ENCODE data around the gene TYW1. TPM values are rescaled to one million over a fixed set of nuclear protein-coding genes. Genes with fewer than 3 reads are reported as not detected.
"Not testable (repeated sequence)": the region's sequence is repeated elsewhere in the genome, so short reads cannot be mapped to it uniquely, and the experiment has no call there.

TYW1 gene
- total RNA-seq, 1 donor from 2014 or later = 22.4 TPM

DNA sequence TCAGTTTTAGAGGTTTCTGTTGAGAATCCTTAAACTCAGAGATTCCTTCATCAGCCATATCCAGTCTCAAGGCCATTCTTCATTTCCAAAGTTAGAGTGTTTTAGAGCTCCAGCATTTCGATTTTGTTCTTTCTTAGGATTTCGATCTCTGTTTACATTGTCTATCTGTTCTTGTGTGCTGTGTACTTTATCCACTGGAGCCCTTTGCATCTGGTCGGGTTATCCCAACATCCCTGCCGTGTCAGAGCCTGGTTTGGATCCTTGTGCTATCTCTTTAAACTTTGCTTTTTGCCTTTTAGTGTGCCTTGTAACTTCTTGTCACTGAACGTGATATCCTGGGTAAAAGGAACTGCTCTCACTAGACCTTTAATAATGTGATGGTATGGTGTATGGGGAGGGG lies 131.6 kb downstream of the TYW1 start:
- intact Hi-C loops (cut with micrococcal nuclease) = loop anchor here (5.0 kb wide), 1 partner anchor 174 kb away; no protein-coding TSS in a partner anchor

DNA sequence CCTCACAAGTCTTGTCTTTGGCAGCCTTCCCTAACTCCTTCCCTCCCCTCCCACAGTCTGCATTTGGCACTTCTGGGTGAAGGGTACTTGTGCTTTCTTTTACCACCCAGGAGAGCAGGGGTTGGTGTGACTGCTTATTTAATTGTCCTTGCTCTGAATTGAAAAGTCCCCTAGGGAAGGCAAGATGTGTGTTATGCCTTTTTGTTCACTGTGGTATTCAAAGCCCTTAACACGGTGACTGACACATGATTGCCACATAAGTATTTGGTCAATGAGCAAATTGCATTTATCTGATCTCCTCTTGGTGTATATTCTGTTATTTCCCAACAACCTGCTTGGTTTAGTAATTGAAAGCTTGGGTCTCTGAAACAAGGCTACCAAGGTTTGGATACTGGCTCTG lies 134.1 kb downstream of the TYW1 start:
- H3K27ac Mint-ChIP-seq; H3K27me3 Mint-ChIP-seq (ENCODE audit: insufficient read depth); intact Hi-C loops (cut with micrococcal nuclease); H3K4me3 Mint-ChIP-seq; DNase-seq (ENCODE audit: low spot score); H3K36me3 Mint-ChIP-seq (ENCODE audit: low read depth); H3K9me3 Mint-ChIP-seq: not testable (repeated sequence)
- H3K4me1 Mint-ChIP-seq (ENCODE audit: low read depth) = peaks cover 24% of the 10 kb centered on the region

More for the DNA sequence above, 131.6 kb downstream of the TYW1 start:
- H3K27me3 Mint-ChIP-seq (ENCODE audit: insufficient read depth); H3K4me3 Mint-ChIP-seq; H3K36me3 Mint-ChIP-seq (ENCODE audit: low read depth); H3K9me3 Mint-ChIP-seq; DNase-seq (ENCODE audit: low spot score); H3K27ac Mint-ChIP-seq: not testable (repeated sequence)
- peaks cover 20% of the 10 kb centered on the region for H3K4me1 Mint-ChIP-seq (ENCODE audit: low read depth)

DNA sequence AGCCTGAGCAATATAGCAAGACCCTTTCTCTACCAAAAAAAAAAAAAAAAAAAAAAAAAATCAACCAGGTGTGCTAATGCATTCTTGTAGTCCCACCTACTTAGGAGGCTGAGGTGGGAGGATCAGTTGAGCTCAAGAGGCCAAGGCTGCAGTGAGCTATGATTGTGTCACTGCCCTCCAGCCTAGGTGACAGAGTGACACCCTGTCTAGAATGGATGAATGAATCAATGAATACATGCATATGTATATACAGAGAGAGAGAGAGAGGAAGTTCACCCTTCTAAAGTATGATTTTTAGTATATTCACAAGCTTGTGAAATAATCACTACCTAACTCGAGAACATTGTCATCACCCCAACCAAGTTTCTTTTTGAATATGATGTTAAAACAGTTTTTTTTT lies 138.3 kb downstream of the TYW1 start:
- H3K4me1 Mint-ChIP-seq (ENCODE audit: low read depth); H3K27ac Mint-ChIP-seq; DNase-seq (ENCODE audit: low spot score); H3K4me3 Mint-ChIP-seq; H3K27me3 Mint-ChIP-seq (ENCODE audit: insufficient read depth); intact Hi-C loops (cut with micrococcal nuclease); H3K36me3 Mint-ChIP-seq (ENCODE audit: low read depth); H3K9me3 Mint-ChIP-seq: not testable (repeated sequence)

DNA sequence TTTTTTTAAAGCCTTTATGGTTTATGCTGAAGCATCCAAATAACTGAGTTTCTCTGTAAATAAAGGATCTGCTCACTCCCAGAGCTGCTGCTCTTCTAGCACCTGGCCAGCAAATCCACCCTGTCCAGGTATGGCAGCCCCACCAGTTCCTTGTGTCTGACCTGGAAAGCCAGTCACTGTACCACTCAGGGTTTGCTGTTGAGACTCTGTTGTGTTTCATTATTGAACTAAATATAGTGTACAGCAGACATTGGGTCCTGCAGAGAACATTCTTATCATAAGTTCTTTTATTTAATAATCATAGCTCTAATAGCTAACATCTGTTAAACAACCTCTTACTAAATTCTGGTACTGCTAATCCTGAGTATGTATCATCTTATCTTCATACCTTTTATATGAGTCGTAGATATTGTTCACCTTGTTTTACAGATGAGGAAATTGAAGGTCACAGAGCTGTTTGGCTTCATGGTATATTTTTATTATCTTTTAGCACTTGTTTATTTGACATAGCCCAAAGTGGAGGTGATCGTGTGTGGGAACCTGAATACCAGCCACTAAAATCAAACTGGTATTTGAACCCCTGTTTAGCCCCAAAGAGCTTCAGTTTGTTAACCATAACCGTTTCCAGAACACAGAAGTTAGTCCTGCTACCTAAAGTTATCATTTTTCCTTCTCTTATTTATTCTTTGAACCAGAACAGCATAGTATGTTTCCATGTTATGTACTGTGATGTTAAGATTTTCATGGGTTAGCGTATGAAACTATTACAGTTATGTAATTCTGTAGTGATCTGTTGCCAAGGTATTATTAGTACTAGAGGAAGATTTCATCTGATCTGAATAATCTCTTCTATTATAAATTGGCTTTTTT lies 139.2 kb downstream of the TYW1 start:
- H3K36me3 Mint-ChIP-seq (ENCODE audit: low read depth); DNase-seq (ENCODE audit: low spot score); H3K27ac Mint-ChIP-seq; H3K9me3 Mint-ChIP-seq; H3K4me1 Mint-ChIP-seq (ENCODE audit: low read depth); intact Hi-C loops (cut with micrococcal nuclease); H3K4me3 Mint-ChIP-seq; H3K27me3 Mint-ChIP-seq (ENCODE audit: insufficient read depth): not testable (repeated sequence)

DNA sequence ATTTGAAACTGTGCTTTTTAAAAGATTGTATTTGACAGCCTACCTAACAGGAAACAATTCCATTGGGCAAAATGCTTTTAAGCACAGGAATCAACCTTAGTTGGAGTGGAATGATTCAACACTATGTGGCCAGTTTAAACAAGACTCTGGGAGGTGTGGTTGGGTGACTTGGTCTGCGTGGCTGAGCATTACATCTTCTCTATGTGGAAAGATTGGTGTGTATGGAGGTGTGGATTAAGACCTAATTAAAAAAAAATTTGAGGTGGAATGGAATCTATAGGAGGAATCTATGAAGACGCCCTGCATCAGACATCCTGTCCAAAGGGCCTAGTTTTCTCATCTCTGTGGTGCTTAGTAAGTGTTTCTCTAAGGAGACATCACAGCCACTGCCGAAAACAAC lies 140.9 kb downstream of the TYW1 start:
- H3K4me3 Mint-ChIP-seq; DNase-seq (ENCODE audit: low spot score); H3K9me3 Mint-ChIP-seq; H3K27me3 Mint-ChIP-seq (ENCODE audit: insufficient read depth); H3K4me1 Mint-ChIP-seq (ENCODE audit: low read depth); H3K27ac Mint-ChIP-seq; intact Hi-C loops (cut with micrococcal nuclease); H3K36me3 Mint-ChIP-seq (ENCODE audit: low read depth): not testable (repeated sequence)

DNA sequence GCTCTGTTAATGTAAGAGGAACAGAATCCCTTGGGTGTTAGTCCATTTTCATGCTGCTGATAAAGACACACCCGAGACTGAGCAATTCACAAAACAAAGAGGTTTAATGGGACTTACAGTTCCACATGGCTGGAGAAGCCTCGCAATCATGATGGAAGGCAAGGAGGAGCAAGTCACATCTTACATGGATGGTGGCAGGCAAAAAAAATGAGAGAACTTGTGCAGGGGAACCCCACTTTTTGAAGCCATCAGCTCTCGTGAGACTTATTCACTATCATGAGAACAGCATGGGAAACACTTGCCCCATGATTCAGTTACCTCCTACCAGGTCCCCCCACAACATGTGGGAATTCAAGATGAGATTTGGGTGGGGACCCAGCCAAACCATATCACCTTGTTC lies 143.2 kb downstream of the TYW1 start:
- H3K27ac Mint-ChIP-seq; H3K4me1 Mint-ChIP-seq (ENCODE audit: low read depth); H3K36me3 Mint-ChIP-seq (ENCODE audit: low read depth); H3K9me3 Mint-ChIP-seq; intact Hi-C loops (cut with micrococcal nuclease); DNase-seq (ENCODE audit: low spot score); H3K4me3 Mint-ChIP-seq; H3K27me3 Mint-ChIP-seq (ENCODE audit: insufficient read depth): not testable (repeated sequence)

DNA sequence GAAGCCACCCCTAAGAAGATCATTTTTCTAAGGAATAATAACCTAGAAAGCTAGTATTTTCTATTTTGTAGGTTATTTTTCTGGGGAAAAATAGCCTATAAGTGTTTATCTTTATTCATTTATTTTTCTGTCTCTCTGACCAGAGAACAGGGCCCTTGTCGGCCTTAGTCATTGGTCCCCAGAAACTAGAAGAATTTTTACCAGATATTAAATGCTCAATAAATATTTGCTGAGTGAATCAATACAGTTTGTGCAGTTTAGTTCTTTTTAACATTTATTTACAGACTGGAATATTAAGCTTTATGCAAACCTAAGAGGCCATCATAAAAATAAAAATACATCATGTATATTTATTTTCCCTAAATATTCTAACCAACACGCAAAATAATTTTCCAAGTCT lies 144.4 kb downstream of the TYW1 start:
- H3K4me1 Mint-ChIP-seq (ENCODE audit: low read depth); H3K9me3 Mint-ChIP-seq; H3K27ac Mint-ChIP-seq; intact Hi-C loops (cut with micrococcal nuclease); H3K36me3 Mint-ChIP-seq (ENCODE audit: low read depth); H3K27me3 Mint-ChIP-seq (ENCODE audit: insufficient read depth); H3K4me3 Mint-ChIP-seq; DNase-seq (ENCODE audit: low spot score): not testable (repeated sequence)

DNA sequence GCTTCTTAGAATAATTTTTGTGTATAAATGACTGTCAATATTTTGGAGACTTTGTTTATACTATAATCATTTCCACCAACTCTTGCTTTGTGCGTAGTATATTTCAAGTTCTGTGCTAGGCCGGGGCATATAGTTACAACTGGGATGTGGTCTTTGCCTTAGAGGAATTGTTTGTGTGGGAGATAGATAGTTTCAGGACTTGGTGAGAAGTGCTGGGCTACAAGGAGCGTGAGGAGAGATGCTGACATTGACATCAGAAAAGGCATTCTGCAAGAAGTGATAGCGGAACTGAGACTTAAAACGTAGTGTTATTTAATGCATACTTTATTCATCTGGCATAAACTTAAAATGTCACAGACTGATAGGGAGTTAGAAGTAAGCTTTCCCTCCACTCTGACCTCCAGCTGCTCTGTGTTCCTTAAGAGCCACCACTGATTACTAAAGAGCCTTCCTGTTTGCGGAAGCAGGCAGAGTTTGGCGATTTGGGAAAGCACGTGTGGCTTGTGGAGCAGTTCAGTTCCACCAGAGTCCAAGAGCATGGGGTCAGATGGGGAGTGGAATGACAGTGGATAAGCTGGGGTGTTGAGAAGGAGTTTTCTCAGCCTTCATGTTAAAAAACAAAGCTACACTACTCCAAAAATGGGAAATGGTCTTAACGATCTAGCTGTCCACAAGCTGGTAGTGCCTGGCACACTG lies 146.6 kb downstream of the TYW1 start:
- H3K4me3 Mint-ChIP-seq; DNase-seq (ENCODE audit: low spot score); H3K9me3 Mint-ChIP-seq; H3K36me3 Mint-ChIP-seq (ENCODE audit: low read depth); H3K27ac Mint-ChIP-seq; H3K27me3 Mint-ChIP-seq (ENCODE audit: insufficient read depth); H3K4me1 Mint-ChIP-seq (ENCODE audit: low read depth); intact Hi-C loops (cut with micrococcal nuclease): not testable (repeated sequence)

DNA sequence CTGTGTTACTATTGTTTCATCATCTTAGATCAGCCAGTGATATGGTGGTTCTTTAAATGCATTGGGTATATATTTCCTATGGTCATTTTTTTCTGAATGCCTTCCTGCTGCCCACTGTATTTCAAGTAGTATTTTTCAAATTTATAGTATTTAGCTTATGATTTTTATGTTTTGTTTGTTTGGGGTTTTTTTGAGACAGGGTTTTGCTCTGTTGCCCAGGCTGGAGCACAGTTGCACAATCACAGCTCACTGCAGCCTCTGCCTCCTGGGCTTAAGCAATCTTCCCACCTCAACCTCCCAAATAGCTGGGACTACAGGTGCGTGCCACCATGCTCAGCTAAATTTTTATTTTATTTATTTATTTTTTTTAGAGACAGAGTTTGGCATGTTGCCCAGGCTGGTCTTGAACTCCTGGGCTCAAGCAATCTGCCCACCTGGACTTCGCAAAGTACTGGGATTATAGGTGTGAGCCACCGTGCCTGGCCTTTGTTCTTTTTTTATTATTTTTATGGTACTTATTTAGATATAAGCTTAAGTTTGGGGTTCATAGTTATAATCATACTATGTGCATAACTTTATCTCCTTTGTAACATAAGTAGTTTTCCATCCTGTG lies 149.1 kb downstream of the TYW1 start:
- H3K27ac Mint-ChIP-seq; DNase-seq (ENCODE audit: low spot score); H3K27me3 Mint-ChIP-seq (ENCODE audit: insufficient read depth); intact Hi-C loops (cut with micrococcal nuclease); H3K4me3 Mint-ChIP-seq; H3K9me3 Mint-ChIP-seq; H3K4me1 Mint-ChIP-seq (ENCODE audit: low read depth); H3K36me3 Mint-ChIP-seq (ENCODE audit: low read depth): not testable (repeated sequence)

DNA sequence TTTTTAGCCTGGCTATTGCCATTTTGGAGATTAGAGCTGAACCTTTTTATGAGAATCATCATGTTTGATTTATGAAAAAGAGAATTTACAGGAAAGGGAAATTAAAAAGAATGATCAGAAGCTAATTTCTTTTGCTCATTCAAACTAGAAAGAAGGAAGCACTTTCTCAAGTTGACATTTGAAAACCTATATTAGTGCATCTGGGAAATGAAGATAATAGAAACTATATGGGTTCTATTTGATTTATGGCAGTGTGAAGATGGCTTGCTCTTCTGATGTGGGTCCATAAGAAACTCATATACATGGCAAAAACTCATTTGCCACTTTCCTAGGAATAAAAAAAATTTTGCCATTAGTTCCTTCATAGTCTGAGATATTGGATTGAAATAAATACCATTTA lies 152.5 kb downstream of the TYW1 start:
- H3K27ac Mint-ChIP-seq; DNase-seq (ENCODE audit: low spot score); H3K4me1 Mint-ChIP-seq (ENCODE audit: low read depth); H3K9me3 Mint-ChIP-seq; H3K36me3 Mint-ChIP-seq (ENCODE audit: low read depth); H3K27me3 Mint-ChIP-seq (ENCODE audit: insufficient read depth); intact Hi-C loops (cut with micrococcal nuclease); H3K4me3 Mint-ChIP-seq: not testable (repeated sequence)

DNA sequence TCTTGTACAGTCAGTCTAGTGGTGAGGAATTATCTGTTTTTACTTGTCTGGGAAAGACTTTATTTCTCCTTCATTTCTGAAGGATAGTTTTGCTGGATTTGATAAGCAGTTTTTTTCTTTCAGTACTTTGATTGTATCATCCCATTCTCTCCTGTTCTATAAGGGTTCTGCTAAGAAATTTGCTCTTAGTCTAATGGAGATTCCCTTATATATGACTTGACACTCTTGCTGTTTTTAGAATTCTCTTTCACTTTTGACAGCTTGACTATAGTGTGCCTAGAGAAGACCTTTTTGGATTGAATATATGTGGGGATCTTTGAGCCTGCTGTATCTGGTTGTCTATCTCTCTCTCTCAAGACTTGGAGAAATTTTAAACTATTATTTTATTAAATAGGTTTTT lies 157.7 kb downstream of the TYW1 start:
- H3K27me3 Mint-ChIP-seq (ENCODE audit: insufficient read depth); H3K4me1 Mint-ChIP-seq (ENCODE audit: low read depth); H3K4me3 Mint-ChIP-seq; DNase-seq (ENCODE audit: low spot score); intact Hi-C loops (cut with micrococcal nuclease); H3K27ac Mint-ChIP-seq: not testable (repeated sequence)
- Mint-ChIP-seq H3K9me3 (peaks cover 29% of the 10 kb centered on the region), H3K36me3 (ENCODE audit: low read depth) (peaks cover 19% of the 10 kb centered on the region)

DNA sequence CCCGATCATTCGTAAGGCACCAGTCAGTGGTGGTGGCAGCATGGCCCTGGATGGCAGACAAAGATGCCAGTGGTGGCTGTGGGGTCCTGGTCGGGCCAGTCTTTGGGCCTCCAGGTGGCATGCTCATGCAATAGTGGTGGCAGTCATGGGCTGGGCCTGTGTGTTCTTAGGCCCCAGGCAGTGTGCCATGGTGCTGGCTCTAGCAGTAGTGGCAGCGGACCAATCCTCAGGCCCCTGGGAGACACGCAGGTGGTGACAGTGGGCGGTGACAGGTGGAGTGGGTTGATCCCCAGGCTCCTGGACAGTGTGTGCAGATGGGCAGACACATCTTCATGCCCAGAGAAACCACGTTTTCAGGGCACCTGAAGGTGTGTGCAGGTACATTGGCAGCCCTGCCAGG lies 159.4 kb downstream of the TYW1 start:
- H3K27ac Mint-ChIP-seq; DNase-seq (ENCODE audit: low spot score); H3K4me1 Mint-ChIP-seq (ENCODE audit: low read depth); H3K27me3 Mint-ChIP-seq (ENCODE audit: insufficient read depth); H3K4me3 Mint-ChIP-seq; intact Hi-C loops (cut with micrococcal nuclease): not testable (repeated sequence)
- peaks cover 29% of the 10 kb centered on the region for H3K9me3 Mint-ChIP-seq
- H3K36me3 Mint-ChIP-seq (ENCODE audit: low read depth) = peaks cover 19% of the 10 kb centered on the region

DNA sequence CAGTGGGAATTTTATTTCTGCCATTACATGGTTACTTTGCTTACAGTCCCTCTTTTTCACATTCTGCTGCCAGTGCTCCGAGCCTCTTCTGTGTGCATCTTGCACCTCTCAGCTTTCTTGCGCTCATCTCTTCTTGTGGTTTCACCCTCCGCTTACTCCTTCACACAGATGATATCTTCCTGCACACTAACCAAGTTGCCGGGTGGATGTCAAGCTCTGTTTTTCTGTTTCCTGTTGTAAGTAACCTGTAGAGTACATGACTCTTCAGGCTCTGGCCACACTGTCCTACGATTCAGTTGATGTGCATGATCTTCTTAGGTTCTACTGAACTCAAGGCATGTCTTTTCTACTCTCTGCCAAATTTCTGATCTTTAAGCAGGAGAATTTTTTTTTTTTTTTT lies 166.7 kb downstream of the TYW1 start:
- H3K4me3 Mint-ChIP-seq; H3K27me3 Mint-ChIP-seq (ENCODE audit: insufficient read depth); H3K9me3 Mint-ChIP-seq; H3K27ac Mint-ChIP-seq; intact Hi-C loops (cut with micrococcal nuclease); H3K36me3 Mint-ChIP-seq (ENCODE audit: low read depth); H3K4me1 Mint-ChIP-seq (ENCODE audit: low read depth); DNase-seq (ENCODE audit: low spot score): not testable (repeated sequence)
